A549 treated with CORT108297 at 1 μM for 4 hours (cell line): ENCODE measurements around the gene USP43. TPM values are rescaled to one million over a fixed set of nuclear protein-coding genes. Genes with fewer than 3 reads are reported as not detected.

ENCODE experiments used
- total RNA-seq: library from RNA; stranded (reverse); fragments of 200-300 nt; extraction: Qiagen RNA extraction; gene quantifications from 5 replicates; pipeline ENCODE4 v1.2.3, GENCODE V29; 2022

Gene USP43
- total RNA-seq: 4.1 to 5.4 TPM (median 4.5 TPM) in 5 replicates

GRCh38 chr17:9644910-9645751 lies at the start of gene USP43:
Gene USP43, plus strand, starts transcription at chr17:9645517. Its CDS starts 116 bp downstream, at chr17:9645633.

Other genes starting within 250 kb of the USP43 start
- 56.1 to 81.5 TPM (median 59.7 TPM) in 5 replicates for gene STX8, start 69.7 kb upstream of the USP43 start, total RNA-seq
- gene CFAP52, start 68.9 kb upstream of the USP43 start, total RNA-seq: 0.12 TPM in 1 of 5 replicates, not detected in the others
- not detected in 5 replicates for gene DHRS7C, start 146.1 kb downstream of the USP43 start, total RNA-seq
- not detected in 5 replicates for gene GSG1L2, start 176.6 kb downstream of the USP43 start, total RNA-seq
- gene GLP2R, start 180.4 kb downstream of the USP43 start, total RNA-seq: 7.2 to 12.5 TPM (median 10.4 TPM) in 5 replicates